ENCODE results near the gene ACSF2.

The ACSF2 gene

GRCh38 chr17:50440838-50441829, 15.1 kb downstream of the ACSF2 start:
- DNase-seq = no peak

- no peak for DNase-seq
These were observed 17.5 kb downstream of the ACSF2 start for GRCh38 chr17:50443505-50443974.

GRCh38 chr17:50444841-50445715, 19.1 kb downstream of the ACSF2 start:
- DNase-seq = no peak

GRCh38 chr17:50445730-50446325, 19.8 kb downstream of the ACSF2 start:
- DNase-seq = no peak

- DNase-seq = no peak
These were observed 22.0 kb downstream of the ACSF2 start for GRCh38 chr17:50447870-50448595.

GRCh38 chr17:50448643-50449042, 22.6 kb downstream of the ACSF2 start:
- no peak for DNase-seq

- DNase-seq = no peak
These were observed 26.1 kb downstream of the ACSF2 start for GRCh38 chr17:50451943-50452629.

GRCh38 chr17:50452630-50453300, 26.7 kb downstream of the ACSF2 start:
- no peak for DNase-seq

- DNase-seq = no peak
These were observed 27.9 kb downstream of the ACSF2 start for GRCh38 chr17:50453901-50454300.

GRCh38 chr17:50457621-50458020, 31.6 kb downstream of the ACSF2 start:
- DNase-seq = no peak

GRCh38 chr17:50458270-50458669, 32.3 kb downstream of the ACSF2 start:
- no peak for DNase-seq

- DNase-seq = no peak
These were observed 33.0 kb downstream of the ACSF2 start for GRCh38 chr17:50458701-50459676.

- no peak for DNase-seq
These were observed 33.7 kb downstream of the ACSF2 start for GRCh38 chr17:50459756-50460155.

- DNase-seq = no peak
These were observed 35.0 kb downstream of the ACSF2 start for GRCh38 chr17:50460831-50461526.

GRCh38 chr17:50461550-50462132, 35.6 kb downstream of the ACSF2 start:
- no peak for DNase-seq

- DNase-seq = no peak
These were observed 36.4 kb downstream of the ACSF2 start for GRCh38 chr17:50462446-50462845.

GRCh38 chr17:50464121-50464520, 38.1 kb downstream of the ACSF2 start:
- DNase-seq = no peak

- DNase-seq = no peak
These were observed 38.7 kb downstream of the ACSF2 start for GRCh38 chr17:50464736-50465135.

- DNase-seq = no peak
These were observed 39.2 kb downstream of the ACSF2 start for GRCh38 chr17:50465171-50465570.
